Dedifferentiated amniotic fluid mesenchymal stem cell (primary cell): ENCODE measurements around the gene ASS1.

Experiments
- DNase-seq: peaks from one replicate; pipeline ENCODE4 v3.0.0-alpha.2; 2016; ENCODE audit errors: extremely low spot score

Gene ASS1

GRCh38 chr9:130454096-130454811, 9.5 kb downstream of the ASS1 start:
- DNase-seq = no peak

DNA sequence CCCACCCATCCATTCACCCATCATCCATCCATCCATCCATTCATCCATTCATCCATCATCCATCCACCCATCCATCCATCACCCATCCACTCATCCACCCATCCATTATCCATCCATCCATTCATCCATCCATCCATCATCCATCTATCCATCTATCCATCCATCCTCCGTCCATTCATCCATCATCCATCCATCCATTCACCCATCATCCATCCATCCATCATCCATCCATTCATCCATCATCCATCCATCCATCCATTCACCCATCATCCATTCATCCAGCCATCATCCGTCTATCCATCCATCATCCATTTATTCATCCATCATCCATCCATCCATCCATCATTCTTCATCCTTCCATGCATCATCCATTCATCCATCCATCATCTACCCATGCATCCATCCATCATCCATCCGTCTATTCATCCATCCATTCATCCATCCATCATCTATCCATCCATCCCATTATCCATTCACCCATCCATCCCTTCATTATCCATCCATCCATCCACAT, 10.1 kb downstream of the ASS1 start:
- no peak for DNase-seq

GRCh38 chr9:130458027-130458803, 13.5 kb downstream of the ASS1 start:
- no peak for DNase-seq

GRCh38 chr9:130458804-130459067, 14.0 kb downstream of the ASS1 start:
- DNase-seq = no peak

GRCh38 chr9:130459151-130459550, 14.4 kb downstream of the ASS1 start:
- no peak for DNase-seq

GRCh38 chr9:130459941-130460669, 15.3 kb downstream of the ASS1 start:
- DNase-seq = no peak

- DNase-seq = no peak
These were observed 16.5 kb downstream of the ASS1 start for GRCh38 chr9:130461218-130461630.

DNA sequence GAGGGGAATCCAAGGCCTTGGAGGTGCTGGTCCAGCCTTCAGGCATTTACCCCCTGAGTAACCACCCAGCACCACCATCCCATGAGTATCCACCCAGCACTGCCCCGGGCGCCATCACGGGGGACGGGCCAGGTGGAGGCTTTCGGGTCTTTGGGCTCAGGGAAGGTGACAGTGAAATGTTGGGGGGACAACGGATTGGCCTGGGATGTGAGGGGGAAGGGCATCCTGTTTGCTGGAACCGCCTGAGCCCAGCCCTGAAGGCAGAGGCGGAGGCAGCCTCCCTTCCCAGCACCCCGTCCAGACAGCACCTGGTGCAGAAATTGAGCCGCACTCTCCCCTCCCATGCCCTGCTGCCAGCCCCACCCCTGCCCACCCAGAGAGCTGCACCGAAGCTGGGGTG, 17.0 kb downstream of the ASS1 start:
- DNase-seq = no peak

- DNase-seq = no peak
These were observed 18.2 kb downstream of the ASS1 start for GRCh38 chr9:130462685-130463540.

- no peak for DNase-seq
These were observed 19.3 kb downstream of the ASS1 start for GRCh38 chr9:130463763-130464745.

- DNase-seq = no peak
These were observed 20.8 kb downstream of the ASS1 start for GRCh38 chr9:130465383-130466096.

DNA sequence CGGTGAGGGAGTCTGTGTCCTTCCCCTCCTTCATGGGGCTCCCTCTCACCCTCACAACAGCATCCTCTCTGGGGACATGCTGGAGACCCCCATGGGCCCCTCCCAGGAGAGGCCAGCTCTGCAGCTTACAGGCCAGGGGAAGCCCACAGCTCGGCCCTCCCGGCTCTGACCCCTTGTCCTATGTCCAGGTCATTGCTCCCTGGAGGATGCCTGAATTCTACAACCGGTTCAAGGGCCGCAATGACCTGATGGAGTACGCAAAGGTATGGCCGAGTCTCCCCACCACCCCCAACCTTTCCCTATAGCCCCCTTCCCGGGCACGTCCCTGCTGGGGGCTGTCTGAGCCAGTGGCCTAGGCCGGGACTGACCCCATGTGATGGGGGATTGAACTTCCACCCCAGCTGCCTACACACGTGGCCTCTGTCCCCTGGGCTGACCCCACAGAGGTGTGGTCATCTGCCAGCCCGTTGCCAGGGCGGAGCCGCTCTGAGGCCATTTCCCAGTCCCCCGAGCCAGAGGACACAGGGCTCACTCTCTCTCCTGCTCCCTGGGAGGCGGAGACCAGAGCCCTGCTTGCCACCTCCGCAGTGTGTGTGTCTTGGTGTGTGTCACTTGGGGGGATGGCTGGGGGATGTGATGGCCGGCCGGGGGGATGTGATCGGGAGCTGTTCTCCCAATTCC, 21.9 kb downstream of the ASS1 start:
- DNase-seq = no peak

GRCh38 chr9:130467316-130467715, 22.6 kb downstream of the ASS1 start:
- no peak for DNase-seq

GRCh38 chr9:130468566-130468965, 23.8 kb downstream of the ASS1 start:
- no peak for DNase-seq

DNA sequence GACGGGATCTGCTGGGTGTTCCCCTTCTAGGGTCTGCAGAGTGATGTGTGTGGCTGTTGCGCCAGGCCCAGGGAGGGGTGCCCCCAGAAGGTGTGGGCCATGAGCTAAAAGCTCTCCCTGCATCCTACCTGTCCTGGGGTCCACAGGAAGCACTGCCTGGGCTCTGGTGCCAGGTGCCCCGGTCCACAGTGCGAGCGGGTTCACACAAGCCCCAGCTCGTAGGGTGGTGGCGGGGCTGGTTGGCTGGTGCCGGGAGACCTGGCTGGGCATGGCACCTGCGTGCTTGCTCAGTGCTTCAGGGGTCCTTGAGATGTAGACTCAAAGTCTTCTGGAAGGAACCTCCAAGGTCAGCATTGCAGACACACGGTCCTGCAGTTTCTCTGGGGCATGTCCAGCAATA, 25.5 kb downstream of the ASS1 start:
- no peak for DNase-seq

- no peak for DNase-seq
These were observed 26.2 kb downstream of the ASS1 start for GRCh38 chr9:130470950-130471349.

DNA sequence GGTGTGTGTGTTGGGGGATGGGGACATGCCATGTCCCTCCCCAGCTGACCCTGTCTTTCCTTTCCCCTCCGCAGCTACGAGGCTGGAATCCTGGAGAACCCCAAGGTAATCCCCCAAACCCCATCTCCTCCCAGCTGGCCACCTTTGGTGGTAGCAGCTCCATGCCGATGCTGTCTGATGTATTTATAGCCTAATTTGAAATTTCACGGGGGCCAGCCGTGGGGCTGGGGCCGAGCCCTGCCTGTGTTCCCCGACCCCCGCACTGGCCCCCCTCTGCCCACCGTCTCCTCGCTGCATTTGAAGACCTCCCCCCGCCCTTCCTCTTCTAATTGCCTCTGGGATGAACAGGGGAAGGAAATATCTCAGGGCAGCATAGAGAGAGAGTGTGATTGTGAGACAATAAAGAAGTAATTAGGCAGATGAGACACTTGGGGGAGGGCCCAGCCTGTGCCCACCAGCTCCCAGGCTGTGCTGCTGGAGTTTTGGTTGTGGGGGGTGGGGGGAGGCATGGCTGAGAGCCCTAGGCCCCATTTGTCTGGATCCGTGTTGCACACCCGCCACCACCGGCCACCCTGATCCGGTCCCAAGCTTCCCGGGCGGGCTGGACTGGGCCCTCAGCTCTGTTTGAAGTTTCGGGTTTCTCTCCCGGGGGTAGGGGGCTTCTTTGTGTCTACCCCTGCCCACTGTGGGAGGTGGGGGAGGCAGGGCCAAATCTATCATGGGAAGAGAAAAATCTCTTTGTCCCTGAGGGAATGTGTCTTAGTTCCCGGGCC, 26.8 kb downstream of the ASS1 start:
- DNase-seq = no peak

GRCh38 chr9:130472184-130472705, 27.5 kb downstream of the ASS1 start:
- no peak for DNase-seq
